GF-D8 (cell line): ENCODE measurements around the gene CCDC148.
A peak's percentile ranks its signal among the peaks of the same experiment; 100 is the strongest.

Experiments used
- DNase-seq: peaks from one replicate; lab custom pipeline; 2025; lab: John Stamatoyannopoulos, UW

CCDC148 gene

DNA sequence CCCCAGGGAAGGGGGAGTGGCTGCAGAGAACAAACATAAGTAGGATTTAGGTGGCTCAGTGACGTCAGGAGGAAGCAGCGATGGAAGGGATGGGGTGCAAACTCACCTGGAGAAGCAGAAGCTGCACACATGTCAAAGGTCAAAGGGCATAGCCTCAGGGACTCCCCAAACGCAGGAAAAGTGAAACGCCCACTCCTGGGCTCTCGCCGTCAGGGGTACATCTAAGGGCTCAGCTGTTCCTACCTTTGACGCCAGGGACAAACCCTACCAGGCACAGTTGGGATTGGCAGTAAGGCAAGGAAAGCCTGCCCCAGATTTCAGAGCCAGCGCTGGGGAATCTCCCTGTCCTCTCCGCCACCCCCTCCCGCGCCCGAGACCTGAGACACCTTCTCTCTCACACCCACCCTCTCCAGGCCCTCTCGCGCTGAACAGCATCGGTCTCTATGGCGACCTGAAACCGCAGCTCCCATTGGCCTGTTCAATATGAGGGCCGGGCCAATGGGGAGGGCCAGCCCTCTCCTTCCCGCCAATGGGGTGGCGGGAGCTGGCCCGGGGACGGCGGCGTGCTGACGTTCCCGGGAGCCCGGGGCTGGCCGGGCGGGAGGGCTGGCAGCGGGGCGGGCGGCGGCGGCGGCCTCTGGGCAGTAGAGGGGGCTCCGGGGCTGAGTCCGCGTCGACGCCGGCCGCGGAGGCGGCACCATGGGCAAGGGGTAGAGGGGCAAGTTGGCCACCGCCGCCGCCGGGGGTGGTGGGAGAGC, at the start of gene CCDC148, which contains the start of gene PKP4:
Gene CCDC148 (minus strand): TSS at position 445 of the 758 bp plus-strand sequence. CDS start 314 bp downstream, at position 131.
Gene PKP4 (plus strand): TSS at position 644 of the 758 bp plus-strand sequence. CDS start 76,233 bp downstream, outside the sequence.
- DNase-seq = peak; percentile 63

DNA sequence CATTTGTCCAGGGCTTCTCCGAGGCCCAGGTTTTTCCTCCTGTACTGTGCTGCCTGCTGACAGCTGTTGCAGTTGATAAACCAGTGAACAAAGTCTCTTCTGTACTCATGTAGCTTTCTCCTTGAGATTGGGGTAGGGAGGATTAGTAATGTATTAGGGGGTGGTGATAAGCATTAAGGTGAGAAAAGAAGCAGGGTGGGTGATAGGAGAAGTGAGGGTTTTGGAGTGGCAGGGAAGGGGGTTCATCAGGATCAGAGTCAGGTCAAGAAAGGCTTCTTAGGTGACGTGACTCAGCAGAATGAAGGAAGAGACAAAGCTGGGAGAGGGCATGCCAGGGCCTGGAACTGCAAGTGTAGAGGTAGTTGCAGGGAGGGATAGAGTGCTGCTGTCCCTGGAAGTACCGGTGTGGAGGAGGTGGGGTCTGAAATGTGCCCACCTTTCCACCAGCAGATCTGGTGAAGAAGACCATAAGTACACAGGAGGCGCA, 48.9 kb upstream of the CCDC148 start:
- no peak for DNase-seq

GRCh38 chr2:158504088-158504487, 47.5 kb upstream of the CCDC148 start:
- DNase-seq = no peak

GRCh38 chr2:158502974-158503373, 46.4 kb upstream of the CCDC148 start:
- DNase-seq = no peak

DNA sequence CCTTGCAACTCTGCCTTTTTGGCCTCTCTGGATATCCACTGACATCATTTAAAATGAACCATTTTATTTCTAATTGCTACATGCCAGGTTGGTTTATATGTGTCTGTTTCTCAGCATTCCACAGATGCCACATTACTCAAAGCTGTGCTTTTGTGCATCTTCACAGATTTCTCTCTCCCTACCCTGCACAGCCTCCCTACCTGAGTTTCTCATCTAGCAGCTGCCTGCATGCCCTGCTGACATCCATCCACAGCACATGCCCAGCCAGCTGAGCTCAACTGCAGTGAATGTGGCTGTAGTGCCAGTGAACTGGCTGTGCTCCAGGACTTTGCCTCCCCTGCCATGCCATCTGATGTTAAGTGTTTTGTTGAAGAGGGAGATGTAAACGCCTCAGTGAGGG, 44.7 kb upstream of the CCDC148 start:
- no peak for DNase-seq

DNA sequence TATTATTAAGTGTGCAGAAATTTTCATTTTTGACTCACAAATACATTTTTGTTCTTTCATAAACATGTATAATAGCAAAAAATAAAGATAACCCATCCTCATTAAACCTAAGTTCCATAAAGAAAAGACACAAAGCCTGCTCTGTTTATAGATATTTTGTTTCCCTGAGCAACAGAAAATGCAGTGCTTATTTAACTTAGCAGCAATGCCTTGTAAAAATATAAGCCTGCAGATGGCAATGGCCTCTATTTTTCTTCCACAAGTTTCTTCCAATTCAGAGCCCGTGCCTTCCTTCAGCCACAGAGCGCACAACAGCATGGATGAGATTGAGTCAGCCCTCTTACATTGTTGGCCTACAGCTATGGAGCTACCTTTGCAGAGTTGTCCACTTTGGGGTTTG, 43.8 kb upstream of the CCDC148 start:
- no peak for DNase-seq

DNA sequence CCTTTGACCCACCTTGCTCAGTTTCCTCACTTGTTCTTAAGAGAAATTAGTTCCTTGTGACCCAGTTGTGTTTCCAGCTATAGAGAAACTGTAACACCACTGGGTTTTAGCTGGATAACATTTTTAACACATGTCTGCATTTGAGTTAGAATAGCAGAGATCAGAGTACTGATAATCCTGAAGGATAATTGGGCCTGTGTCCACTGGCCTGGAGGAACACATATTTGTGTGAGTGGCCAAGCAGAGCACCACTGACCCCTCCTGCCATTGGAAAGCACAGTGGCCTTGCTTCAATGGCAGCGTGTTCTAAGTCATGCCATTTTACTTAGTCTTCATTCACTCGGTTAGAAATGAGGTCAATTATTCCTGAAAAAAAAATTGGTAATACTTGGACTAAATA, 42.8 kb upstream of the CCDC148 start:
- DNase-seq = no peak

DNA sequence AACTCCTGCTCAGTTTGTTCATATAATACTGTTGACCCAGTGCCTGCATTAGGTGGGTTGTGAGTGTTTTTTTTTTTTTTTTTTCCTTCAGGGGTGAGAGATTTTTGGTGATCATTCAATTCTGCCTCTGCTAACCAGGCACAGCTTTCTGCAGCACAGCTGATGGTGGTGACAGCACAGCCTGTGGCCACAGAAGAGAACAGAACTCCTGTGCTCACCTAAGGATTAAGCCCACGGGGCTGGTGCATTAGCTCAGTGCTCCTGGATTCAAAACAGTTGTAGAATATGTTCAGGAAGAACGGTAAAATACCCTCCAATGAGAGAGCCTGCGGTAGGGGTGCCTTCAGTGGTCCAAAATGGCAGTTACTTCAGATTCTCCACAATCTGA, 42.2 kb upstream of the CCDC148 start:
- DNase-seq = no peak

DNA sequence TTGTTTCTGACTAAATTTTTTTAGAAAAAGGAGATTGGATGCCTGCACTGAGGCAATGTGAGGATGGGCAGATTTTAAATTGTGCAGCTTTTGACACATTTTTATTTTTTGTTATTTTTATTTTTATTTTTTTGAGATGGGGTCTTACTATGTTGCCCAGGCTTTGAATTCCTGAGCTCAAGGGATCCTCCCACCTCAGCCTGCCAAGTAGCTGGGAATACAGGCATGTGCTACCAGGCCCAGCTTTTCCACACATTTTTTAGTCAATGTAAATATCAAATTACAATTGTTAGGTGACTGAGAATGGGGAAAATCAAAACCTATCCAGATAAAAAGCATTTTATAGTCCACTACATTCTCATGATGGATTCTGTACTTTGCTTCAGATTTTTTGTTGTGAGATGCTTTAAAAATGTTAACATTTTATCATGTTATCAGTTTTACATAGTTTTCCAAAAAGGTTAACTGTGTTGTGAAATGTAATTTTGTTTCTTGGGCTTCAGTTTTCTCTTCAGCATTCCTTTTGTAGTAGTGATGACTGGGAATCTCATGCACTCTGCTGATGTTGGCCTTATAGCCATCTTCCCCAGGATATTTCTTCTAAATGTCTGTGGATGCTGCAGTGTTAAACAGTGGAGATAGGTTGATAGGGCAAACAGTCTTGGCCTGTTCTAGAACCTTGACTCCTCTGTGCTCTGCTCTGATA, 41.6 kb upstream of the CCDC148 start:
- DNase-seq = no peak

GRCh38 chr2:158497486-158497885, 40.9 kb upstream of the CCDC148 start:
- no peak for DNase-seq

DNA sequence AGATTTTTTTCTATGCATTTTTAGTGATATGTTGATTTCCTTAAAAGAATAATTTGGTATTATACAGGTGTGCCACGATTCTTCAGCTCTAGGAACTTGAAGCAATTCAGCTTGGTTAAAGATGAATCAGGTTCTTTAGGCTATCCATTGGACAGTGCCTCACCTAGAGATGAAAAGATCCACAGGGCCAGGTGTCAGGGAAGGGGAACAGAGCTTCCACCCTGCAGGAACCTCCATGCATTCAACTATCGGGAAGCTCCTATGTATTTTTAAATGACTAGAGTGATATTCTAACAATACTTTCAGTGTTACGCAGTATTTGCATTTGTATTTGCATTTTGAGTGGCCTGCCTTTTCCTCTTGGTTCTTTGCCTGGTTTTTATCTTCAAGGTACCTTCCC, 40.4 kb upstream of the CCDC148 start:
- no peak for DNase-seq

DNA sequence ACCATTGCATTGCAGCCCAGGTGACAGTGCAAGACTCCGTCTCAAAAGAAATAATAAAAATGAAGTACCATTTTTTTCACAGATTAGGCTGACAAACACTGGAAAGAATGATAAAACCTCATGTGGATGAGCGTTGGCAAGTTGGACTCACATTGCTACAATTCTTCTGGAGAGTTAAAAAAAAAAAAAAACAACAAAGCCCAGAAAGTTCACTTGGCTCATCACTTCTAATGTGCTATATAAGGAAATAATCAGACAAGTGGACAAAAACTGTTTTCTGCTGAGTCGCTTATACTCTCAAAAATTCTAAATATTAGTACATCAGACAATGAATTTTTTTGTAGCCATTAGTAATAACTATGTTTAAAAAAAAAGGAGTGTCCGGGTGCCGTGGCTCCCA, 38.6 kb upstream of the CCDC148 start:
- no peak for DNase-seq

DNA sequence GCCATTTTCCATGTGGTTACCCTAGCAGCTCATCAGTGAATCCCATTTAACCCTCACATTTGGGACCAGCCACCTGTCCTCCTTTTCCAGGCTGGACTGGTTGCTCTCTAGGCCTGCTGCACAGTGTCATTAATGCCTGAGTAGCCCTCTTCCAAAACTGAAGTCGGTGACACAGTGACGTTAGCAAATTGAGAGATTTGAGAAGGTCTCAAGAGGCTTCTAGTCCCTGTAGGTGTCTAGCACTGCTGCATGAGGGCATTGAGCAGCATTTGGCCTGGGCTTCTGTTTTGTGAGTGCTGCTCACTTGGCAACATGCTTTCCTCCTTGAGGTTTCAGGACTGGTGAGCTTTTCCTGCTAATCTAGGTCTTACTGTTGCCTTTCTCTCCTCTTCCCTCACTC, 36.9 kb upstream of the CCDC148 start:
- DNase-seq = no peak

- no peak for DNase-seq
Observed at GRCh38 chr2:158491072-158491471, 34.5 kb upstream of the CCDC148 start.

DNA sequence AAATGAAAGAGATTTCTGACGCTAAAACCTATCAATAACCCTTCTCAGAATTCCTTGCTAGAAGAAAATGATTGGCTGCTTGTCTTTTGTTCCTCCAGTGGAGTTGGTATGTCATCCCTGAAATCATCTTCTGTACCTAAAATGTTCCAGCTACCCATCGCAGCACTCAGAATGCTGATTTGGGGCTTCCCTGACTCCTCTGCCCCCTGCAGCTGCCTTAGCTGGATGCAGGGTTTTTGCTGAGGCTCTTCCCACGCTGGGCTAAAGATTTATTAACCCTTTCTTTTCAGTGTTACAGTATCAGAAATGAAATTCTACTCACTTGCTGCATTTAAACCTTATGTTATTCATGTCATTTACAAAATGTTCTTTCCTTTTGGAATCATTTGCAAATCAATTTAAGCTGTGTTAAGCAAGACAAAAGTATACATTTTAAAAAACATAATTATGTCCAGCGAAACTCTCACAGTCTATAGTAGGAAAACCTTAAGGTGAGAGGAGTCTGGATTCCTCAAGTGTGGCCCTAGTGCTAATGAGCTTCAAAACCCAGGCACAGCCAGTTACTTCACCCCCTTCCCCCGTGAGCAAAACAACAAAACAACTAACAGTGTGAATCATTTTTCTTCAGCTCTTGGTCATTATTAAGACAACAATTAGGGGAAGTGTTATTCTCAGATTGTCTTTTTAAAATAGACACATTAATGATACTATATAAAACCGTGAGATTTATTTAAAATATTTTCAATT, 33.0 kb upstream of the CCDC148 start:
- DNase-seq = no peak

DNA sequence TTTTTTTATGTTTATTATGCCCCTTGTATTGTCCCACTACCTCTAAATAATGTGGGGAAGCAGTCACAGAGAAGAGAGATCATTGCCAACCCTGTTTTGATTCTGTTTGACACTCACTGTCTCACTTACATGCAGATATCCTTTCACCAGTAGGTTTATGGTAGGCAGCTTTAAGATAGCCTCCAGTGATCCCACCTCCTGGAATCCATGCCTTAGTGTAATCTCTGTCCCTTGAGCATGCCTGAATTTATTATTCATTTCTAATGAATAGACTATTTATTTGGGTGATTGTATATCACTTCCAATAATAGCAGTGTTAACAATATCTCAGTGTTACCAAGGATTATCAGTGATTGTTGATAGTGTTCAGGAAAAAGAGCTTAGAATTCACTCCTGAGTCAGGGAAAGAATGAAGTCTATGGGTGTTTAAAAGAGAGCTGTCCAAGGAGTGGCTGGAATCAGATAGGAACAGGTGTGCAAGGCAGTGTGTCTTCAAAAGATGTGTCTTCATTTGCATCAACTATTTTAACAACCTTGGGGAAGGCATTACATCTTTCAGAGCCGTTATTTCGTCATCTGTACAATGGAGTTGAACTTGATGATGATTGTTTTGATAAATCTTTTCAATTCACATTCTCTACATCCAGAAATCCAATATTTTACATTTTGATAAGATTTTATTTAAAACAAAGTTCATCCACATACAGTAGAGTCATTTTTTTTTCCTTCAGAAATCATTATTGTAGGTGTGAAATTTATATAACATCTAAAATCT, 32.1 kb upstream of the CCDC148 start:
- no peak for DNase-seq

GRCh38 chr2:158487419-158487818, 30.9 kb upstream of the CCDC148 start:
- DNase-seq = no peak

- DNase-seq = no peak
Observed at GRCh38 chr2:158486970-158487325, 30.4 kb upstream of the CCDC148 start.

- no peak for DNase-seq
Observed at GRCh38 chr2:158486150-158486969, 29.8 kb upstream of the CCDC148 start.

DNA sequence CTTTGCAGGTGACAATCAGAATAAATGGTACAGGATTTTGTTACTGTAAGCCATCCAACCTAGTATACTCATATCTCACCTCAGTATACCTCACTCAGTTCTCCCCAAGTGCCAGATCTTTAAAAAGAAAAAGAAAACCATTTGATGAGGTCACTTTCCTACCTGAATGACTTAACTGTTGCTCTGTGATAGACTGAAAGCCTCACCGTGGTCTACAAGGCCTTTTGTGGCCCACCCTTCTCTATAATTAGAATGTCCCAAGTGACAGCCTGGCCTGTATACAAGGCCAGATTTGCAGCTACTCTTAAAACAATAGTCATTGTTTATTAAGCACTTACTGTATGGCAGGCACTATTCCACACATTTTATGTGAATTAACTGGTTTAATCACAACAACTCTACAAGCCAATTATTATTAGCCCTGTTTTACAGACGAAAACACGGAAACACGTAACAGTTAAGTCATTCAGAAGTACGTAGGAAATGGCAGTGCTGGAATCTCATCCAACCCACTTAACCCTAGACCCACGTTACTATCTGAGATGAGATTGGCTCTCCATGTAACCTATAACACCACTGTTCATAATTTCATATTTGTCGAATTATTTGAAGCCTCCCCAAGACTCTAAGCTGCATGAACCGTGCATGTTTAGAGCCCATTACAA, 28.5 kb upstream of the CCDC148 start:
- DNase-seq = no peak
